HepG2 (cell line): ENCODE results near the gene HMCN2. TPM values are rescaled to one million over a fixed set of nuclear protein-coding genes. Genes with fewer than 3 reads are reported as not detected.

Experiments
- ATAC-seq: fragments of 200-7000 bp; cut with Tn5 transposase; 3 replicates; pipeline ENCODE4 v1.9.1; 2020; ENCODE audit warnings: mild to moderate bottlenecking, moderate library complexity
- BruUV-seq: library from RNA; stranded (reverse); fragments of 400-500 nt; replicated peaks from 2 replicates; lab custom pipeline; 2021; lab: Mats Ljungman, UMichigan
- CTCF ChIA-PET: fragments of 300-600 bp; formaldehyde crosslinking; extraction: SDS; loops from one replicate; lab custom pipeline; 2021; ENCODE audit warnings: low total read pairs, inconsistent platforms, low intra/inter-chr PET ratio; lab: Yijun Ruan, JAX
- POLR2A ChIA-PET: fragments of 350-600 bp; sonication (Branson Sonifier 250); formaldehyde crosslinking; loops from one replicate; lab custom pipeline; 2020; ENCODE audit warnings: antibody characterized with exemption, inconsistent platforms; lab: Yijun Ruan, JAX
- DNase-seq: peaks from one replicate; pipeline ENCODE4 v3.0.0-alpha.2; 2015; ENCODE audit warnings: low spot score
- FAIRE-seq: peaks from 3 replicates; lab custom pipeline; 2011; peaks lifted over from hg19 to GRCh38; lab: Jason Lieb, UNC
- H2AFZ ChIP-seq: one replicate; pipeline ENCODE4 v1.6.1; 2011; ENCODE audit warnings: low read length, inconsistent platforms
- H3K27ac ChIP-seq: fragments of 300-600 bp; 3 replicates; pipeline ENCODE4 v1.8.0; 2011; ENCODE audit warnings: mixed run types, mild to moderate bottlenecking, mixed read lengths, low read length, inconsistent platforms; ENCODE audit not compliant: insufficient read depth; ENCODE audit errors: extremely low read length
- H3K27me3 ChIP-seq, 2 experiments: fragments of 200-600 bp in 1 of 2; 2 replicates in 1 of 2; 3 replicates in 1 of 2; pipeline versions ENCODE4 v1.6.0 to v1.8.0; 2011; ENCODE audit warnings: low read length in 2 of 2, mild to moderate bottlenecking in 2 of 2, moderate library complexity in 2 of 2, inconsistent platforms in 1 of 2; ENCODE audit not compliant: insufficient read depth in 2 of 2, control insufficient read depth in 1 of 2
- H3K36me3 ChIP-seq, 2 experiments: fragments of 200-600 bp in 1 of 2; replicated peaks in 1 of 2; 2 replicates in 1 of 2; 3 replicates in 1 of 2; pipeline versions ENCODE4 v1.5.1 to v1.8.0; 2011; ENCODE audit warnings: low read length in 2 of 2, inconsistent platforms in 1 of 2; ENCODE audit not compliant: insufficient read depth in 2 of 2, control insufficient read depth in 1 of 2
- H3K4me1 ChIP-seq: 2 replicates; pipeline ENCODE4 v1.5.1; 2012; ENCODE audit warnings: low read length, inconsistent platforms; ENCODE audit not compliant: insufficient read depth
- H3K4me2 ChIP-seq: 2 replicates; pipeline ENCODE4 v1.6.0; 2011; ENCODE audit warnings: low read depth, low read length, inconsistent platforms
- H3K4me3 ChIP-seq, 3 experiments: fragments of 200-600 bp in 1 of 3; sonication (generic), shearing (Covaris generic) in 1 of 3; replicated peaks in 1 of 3; 2 replicates each; pipeline ENCODE4 v1.5.1; 2011 to 2016; ENCODE audit warnings: low read length in 3 of 3, inconsistent platforms in 2 of 3, low read depth in 2 of 3, mild to moderate bottlenecking in 2 of 3, control low read depth in 1 of 3, mixed read lengths in 1 of 3; ENCODE audit not compliant: insufficient read depth in 1 of 3
- H3K79me2 ChIP-seq: one replicate; pipeline ENCODE4 v1.6.1; 2011; ENCODE audit warnings: low read length, inconsistent platforms; ENCODE audit not compliant: insufficient read depth
- H3K9ac ChIP-seq: 2 replicates; pipeline ENCODE4 v1.6.0; 2011; ENCODE audit warnings: mild to moderate bottlenecking, low read depth, low read length, inconsistent platforms; ENCODE audit not compliant: insufficient read depth
- H3K9me3 ChIP-seq: 2 replicates; pipeline ENCODE4 v1.5.1; 2012; ENCODE audit warnings: mild to moderate bottlenecking, low read length
- H4K20me1 ChIP-seq: 2 replicates; pipeline ENCODE4 v1.6.0; 2011; ENCODE audit warnings: inconsistent platforms, mild to moderate bottlenecking, low read length, moderate library complexity; ENCODE audit not compliant: insufficient read depth
- ARID4A ChIP-seq: sonication (generic); formaldehyde crosslinking; IDR thresholded peaks from 2 replicates; pipeline ENCODE4 v1.5.0; 2020; ENCODE audit warnings: mild to moderate bottlenecking, missing genetic modification reagents, borderline replicate concordance
- BATF2 ChIP-seq: sonication (generic); formaldehyde crosslinking; IDR thresholded peaks from 2 replicates; pipeline ENCODE4 v1.8.0; 2022; ENCODE audit warnings: mild to moderate bottlenecking, missing genetic modification reagents, moderate library complexity
- BHLHE40 ChIP-seq: IDR thresholded peaks from 2 replicates; pipeline ENCODE4 v1.6.1; 2011; ENCODE audit warnings: low read length, improper control_type of control experiment
- BRCA1 ChIP-seq: sonication (generic); formaldehyde crosslinking; IDR thresholded peaks from 2 replicates; pipeline ENCODE4 v1.4.0; 2020; ENCODE audit warnings: missing genetic modification reagents
- FUBP1 ChIP-seq: sonication (generic); formaldehyde crosslinking; IDR thresholded peaks from 2 replicates; pipeline ENCODE4 v1.5.1; 2020; ENCODE audit warnings: missing genetic modification reagents, mild to moderate bottlenecking, borderline replicate concordance
- HMGA1 ChIP-seq: sonication (generic); formaldehyde crosslinking; conservative IDR thresholded peaks from 2 replicates; pipeline ENCODE4 v1.4.0; 2020; ENCODE audit warnings: missing genetic modification reagents
- JDP2 ChIP-seq: sonication (generic); formaldehyde crosslinking; IDR thresholded peaks from 2 replicates; pipeline ENCODE4 v1.8.1; 2022; ENCODE audit warnings: missing genetic modification reagents, borderline replicate concordance
- KDM3A ChIP-seq: IDR thresholded peaks from 2 replicates; pipeline ENCODE4 v1.6.1; 2018; ENCODE audit warnings: low read depth, missing compliant biosample characterization
- MBD4 ChIP-seq: IDR thresholded peaks from 2 replicates; pipeline ENCODE4 v1.6.1; 2012; ENCODE audit warnings: low read length, inconsistent platforms, borderline replicate concordance
- NFE2L2 ChIP-seq: fragments of 150-350 bp; IDR thresholded peaks from 2 replicates; pipeline ENCODE4 v1.6.1; 2014; ENCODE audit warnings: low read length
- NFRKB ChIP-seq: fragments of 450-650 bp; IDR thresholded peaks from 2 replicates; pipeline ENCODE4 v1.6.1; 2017
- SAP130 ChIP-seq: IDR thresholded peaks from 2 replicates; pipeline ENCODE4 v1.6.1; 2016; ENCODE audit warnings: low read depth
- SCMH1 ChIP-seq: sonication (generic); formaldehyde crosslinking; IDR thresholded peaks from 2 replicates; pipeline ENCODE4 v1.9.0; 2021; ENCODE audit warnings: missing genetic modification reagents, mild to moderate bottlenecking, borderline replicate concordance
- USF2 ChIP-seq, 2 experiments: sonication (generic) in 1 of 2; formaldehyde crosslinking in 1 of 2; IDR thresholded peaks; 2 replicates each; pipeline versions ENCODE4 v1.5.1 to v1.6.1; 2011 to 2020; ENCODE audit warnings: borderline replicate concordance in 1 of 2, low read depth in 1 of 2, low read length in 1 of 2, mild to moderate bottlenecking in 1 of 2, missing genetic modification reagents in 1 of 2, moderate library complexity in 1 of 2
- WIZ ChIP-seq: sonication (generic); formaldehyde crosslinking; IDR thresholded peaks from 2 replicates; pipeline ENCODE4 v1.5.1; 2020; ENCODE audit warnings: mild to moderate bottlenecking, missing genetic modification reagents
- ZMYM2 ChIP-seq: sonication (generic); formaldehyde crosslinking; IDR thresholded peaks from 2 replicates; pipeline ENCODE4 v1.8.0; 2022; ENCODE audit warnings: mild to moderate bottlenecking, missing genetic modification reagents
- ZNF205 ChIP-seq: IDR thresholded peaks from 2 replicates; pipeline ENCODE4 v1.6.1; 2018; ENCODE audit warnings: missing biosample characterization, missing genetic modification reagents
- WGBS: methylation state at CpG from one replicate; pipeline ENCODE4 v1.1.6; 2017; ENCODE audit warnings: low lambda C conversion rate; 5-methylcytosine and 5-hydroxymethylcytosine counted together
- in situ Hi-C: cut with HindIII; loops from 2 replicates; pipeline ENCODE4 v1.10.0; 2017; ENCODE audit warnings: low pct_unique_long_range_greater_than_20kb; ENCODE audit not compliant: extremely low pct_ligation_motif_present
- intact Hi-C: fragments of 100-400 bp; cut with micrococcal nuclease; formaldehyde crosslinking; loops from one replicate; pipeline ENCODE4 v1.10.0; 2022; ENCODE audit not compliant: unreplicated experiment
- polyA plus RNA-seq, 8 experiments: library from polyadenylated mRNA; depleted of rRNA in 3 of 8; stranded (reverse) in 7 of 8; unstranded in 1 of 8; fragments of >200 nt; fragmentation: Illumina TruSeq in 4 of 8; extraction: Trizol in 4 of 8; gene quantifications; 2 replicates each; pipeline versions ENCODE4 v1.2.1 to v1.2.3, GENCODE V29; 2011 to 2016; ENCODE audit warnings: low read depth in 4 of 8, missing spikeins in 1 of 8, mixed read lengths in 1 of 8; ENCODE audit not compliant: insufficient read depth in 1 of 8
- total RNA-seq, 5 experiments: library from RNA; depleted of rRNA; stranded (reverse); fragments of >200 nt; fragmentation: Illumina TruSeq; extraction: Trizol; gene quantifications; 2 replicates each; pipeline ENCODE4 v1.2.3, GENCODE V29; 2016; ENCODE audit warnings: low read depth in 1 of 5

HMCN2 gene
- total and polyA plus RNA-seq, 2 of the 13 experiments (the other 11 are each of a cell fraction or from before 2014, with no cell fraction given): 0.09 TPM; not detected in 1

- Histone ChIP-seq H3K4me3 (no peak overlapping the region), H2AFZ (no peak overlapping the region), H3K4me1 (no peaks in the 10 kb centered on the region), H3K27me3 (peaks cover 2 to 5% of the 10 kb centered on the region in 2 experiments; a peak in 1 of 5 replicates), H3K27ac (no peak overlapping the region), H3K9ac (no peak overlapping the region), H4K20me1 (no peaks in the 10 kb centered on the region), H3K9me3 (no peaks in the 10 kb centered on the region), H3K36me3 (no peaks in the 10 kb centered on the region), H3K4me2 (no peak overlapping the region), H3K79me2 (no peaks in the 10 kb centered on the region)
- WGBS: 16% methylated on average over 3 of the region's 3 CpGs
- DNase-seq (no peak), ATAC-seq (no peak), FAIRE-seq (no peak)
- POLR2A ChIA-PET: no interaction called here
- in situ Hi-C loops: no loop called here
- intact Hi-C loops: no loop called here
- no TSS peak for BruUV-seq
- CTCF ChIA-PET: no interaction called here
- TF ChIP-seq WIZ (CRISPR knock-in tag) (no peak), SAP130 (CRISPR knock-in tag) (no peak), NFRKB (no peak), SCMH1 (CRISPR knock-in tag) (no peak), BHLHE40 (no peak), ARID4A (CRISPR knock-in tag) (no peak), NFE2L2 (no peak), ZNF205 (CRISPR knock-in tag) (no peak), KDM3A (CRISPR knock-in tag) (no peak), BATF2 (CRISPR knock-in tag) (no peak), HMGA1 (CRISPR knock-in tag) (no peak), FUBP1 (no peak), ZMYM2 (CRISPR knock-in tag) (no peak), JDP2 (no peak), BRCA1 (CRISPR knock-in tag) (no peak), USF2 (IDR thresholded peaks at IDR 0.05; ENCODE audit: low read depth, low read length) (no peak), USF2 (CRISPR knock-in tag; IDR thresholded peaks at IDR 0.05; ENCODE audit: borderline replicate concordance) (no peak), MBD4 (no peak)
Observed at GRCh38 chr9:130411566-130411915, 146.0 kb downstream of the HMCN2 start.
